NCI-H2081 (cell line): ENCODE measurements around the gene SCYL2.
"Not testable (repeated sequence)": the region's sequence is repeated elsewhere in the genome, so short reads cannot be mapped to it uniquely, and the experiment has no call there.

Experiments used
- DNase-seq, 2 experiments: peaks; one replicate each; lab custom pipeline; 2025; lab: John Stamatoyannopoulos, UW

Gene SCYL2, protein sequence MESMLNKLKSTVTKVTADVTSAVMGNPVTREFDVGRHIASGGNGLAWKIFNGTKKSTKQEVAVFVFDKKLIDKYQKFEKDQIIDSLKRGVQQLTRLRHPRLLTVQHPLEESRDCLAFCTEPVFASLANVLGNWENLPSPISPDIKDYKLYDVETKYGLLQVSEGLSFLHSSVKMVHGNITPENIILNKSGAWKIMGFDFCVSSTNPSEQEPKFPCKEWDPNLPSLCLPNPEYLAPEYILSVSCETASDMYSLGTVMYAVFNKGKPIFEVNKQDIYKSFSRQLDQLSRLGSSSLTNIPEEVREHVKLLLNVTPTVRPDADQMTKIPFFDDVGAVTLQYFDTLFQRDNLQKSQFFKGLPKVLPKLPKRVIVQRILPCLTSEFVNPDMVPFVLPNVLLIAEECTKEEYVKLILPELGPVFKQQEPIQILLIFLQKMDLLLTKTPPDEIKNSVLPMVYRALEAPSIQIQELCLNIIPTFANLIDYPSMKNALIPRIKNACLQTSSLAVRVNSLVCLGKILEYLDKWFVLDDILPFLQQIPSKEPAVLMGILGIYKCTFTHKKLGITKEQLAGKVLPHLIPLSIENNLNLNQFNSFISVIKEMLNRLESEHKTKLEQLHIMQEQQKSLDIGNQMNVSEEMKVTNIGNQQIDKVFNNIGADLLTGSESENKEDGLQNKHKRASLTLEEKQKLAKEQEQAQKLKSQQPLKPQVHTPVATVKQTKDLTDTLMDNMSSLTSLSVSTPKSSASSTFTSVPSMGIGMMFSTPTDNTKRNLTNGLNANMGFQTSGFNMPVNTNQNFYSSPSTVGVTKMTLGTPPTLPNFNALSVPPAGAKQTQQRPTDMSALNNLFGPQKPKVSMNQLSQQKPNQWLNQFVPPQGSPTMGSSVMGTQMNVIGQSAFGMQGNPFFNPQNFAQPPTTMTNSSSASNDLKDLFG

DNA sequence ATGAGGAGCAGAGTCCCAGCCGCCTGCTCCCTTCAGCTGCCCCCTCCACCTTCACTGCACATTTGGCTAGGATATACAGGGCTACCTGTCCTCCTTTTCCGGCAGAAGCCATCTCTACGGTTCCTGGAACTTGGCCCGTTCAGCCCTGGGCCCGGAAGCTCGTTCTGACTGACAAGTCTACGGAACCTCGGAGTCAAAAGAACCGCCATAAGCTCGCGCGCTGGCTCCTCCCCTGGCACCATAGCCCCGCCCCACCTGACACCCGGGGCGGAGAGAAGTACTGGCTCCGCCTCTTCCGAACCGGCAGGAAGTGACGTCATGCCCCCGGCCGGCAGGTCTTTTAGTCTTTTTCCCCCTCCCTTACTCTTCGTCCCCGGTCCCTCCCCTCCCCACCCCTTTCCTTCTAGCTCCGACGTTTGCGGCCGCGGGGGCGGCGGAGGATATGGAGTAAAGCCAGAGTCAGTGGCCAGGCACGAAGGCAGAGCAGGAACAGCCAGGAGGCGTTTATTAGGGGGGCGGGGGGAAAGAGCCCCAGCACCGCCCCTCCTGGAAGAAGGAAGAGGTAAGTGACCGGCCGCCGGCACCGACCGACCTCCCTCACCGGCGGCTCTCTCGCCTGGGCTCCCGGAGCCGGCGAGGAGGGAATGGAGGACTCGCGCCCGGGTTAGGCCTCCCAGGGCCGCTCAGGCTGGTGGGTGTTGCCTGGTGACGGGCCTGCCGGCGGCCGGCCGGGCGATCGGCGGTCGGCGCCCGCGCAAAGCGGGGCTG is at the start of gene SCYL2, which contains the start of gene DEPDC4:
Gene SCYL2, plus strand, starts transcription at position 343 of the 768 bp plus-strand sequence. CDS start 15,794 bp downstream, outside the sequence.
Gene DEPDC4, minus strand, starts transcription at position 245 of the 768 bp plus-strand sequence. Its CDS starts 3 bp downstream, at position 242.
- peak; percentile 94 to 97 for DNase-seq

DNA sequence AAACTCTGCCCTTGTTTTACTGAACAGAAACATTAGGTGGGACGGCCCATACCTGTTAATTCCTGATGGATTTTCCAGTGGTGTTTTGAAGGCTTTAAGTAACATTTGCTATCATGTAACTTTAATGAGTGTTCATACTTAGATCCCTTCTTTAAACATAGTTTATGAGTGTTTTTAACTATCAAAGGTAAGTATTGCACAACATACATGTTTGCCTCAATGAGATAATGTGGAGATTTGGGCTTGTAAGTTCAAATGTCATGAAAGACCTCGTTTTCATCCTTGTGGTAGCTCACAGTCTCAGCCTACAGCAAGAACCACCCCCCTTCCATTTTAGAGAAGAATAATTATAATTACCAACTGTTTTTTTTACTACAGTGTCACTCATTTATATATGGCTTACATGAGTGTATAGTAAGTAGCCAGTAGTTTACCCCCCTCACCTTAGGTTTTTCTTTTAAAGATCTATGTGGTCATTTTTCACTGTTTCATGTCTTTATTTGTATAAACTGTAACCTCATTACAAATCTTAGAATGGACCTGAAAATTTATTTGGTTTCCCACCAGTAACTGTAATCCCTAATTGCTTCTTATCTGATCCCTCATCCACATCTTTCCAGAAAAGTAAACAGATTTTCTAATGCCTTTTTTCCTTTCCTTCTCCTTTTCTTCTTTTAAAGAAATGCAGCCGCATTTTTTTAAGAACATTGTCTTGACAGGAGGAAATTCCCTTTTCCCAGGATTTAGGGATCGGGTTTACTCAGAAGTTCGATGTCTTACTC is 47.5 kb upstream of the SCYL2 start:
- no peak for DNase-seq

DNA sequence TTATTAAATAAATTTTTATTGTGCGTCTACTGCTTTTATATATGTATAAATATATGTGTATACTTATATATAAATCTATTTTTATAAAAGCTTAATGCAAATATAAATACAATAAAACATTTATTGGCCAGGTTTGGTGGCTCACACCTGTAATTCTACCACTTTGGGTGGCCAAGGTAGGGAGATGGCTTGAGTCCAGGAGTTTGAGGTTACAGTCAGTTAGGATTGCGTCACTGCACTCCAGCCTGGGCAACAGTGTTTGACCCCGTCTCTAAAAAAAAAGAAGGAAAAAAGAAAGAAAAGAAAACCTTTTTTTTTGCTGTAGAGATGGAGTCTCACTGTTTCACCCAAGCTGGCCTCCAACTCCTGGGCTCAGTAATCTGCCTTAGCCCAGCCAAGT is 45.5 kb upstream of the SCYL2 start:
- DNase-seq, result no peak

DNA sequence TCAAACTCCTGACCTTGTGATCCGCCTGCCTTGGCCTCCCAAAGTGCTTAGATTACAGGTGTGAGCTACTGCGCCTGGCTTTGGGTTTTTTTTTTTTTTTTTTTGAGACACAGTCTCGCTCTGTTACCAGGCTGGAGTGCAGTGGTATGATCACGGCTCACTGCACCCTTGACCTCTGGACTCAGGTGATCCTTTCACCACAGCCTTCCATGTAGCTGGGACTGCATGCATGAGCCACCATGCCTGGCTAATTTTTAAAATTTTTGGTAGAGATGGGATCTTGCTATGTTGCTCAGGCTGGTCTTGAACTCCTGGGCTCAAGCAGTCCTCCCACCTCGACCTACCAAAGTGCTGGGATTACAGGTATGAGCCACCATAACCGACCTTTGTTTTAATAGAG is 44.8 kb upstream of the SCYL2 start:
- not testable (repeated sequence) for DNase-seq

GRCh38 chr12:100225491-100225890 is 41.5 kb upstream of the SCYL2 start:
- DNase-seq, result no peak

GRCh38 chr12:100229036-100229635 is 37.8 kb upstream of the SCYL2 start:
- no peak for DNase-seq

DNA sequence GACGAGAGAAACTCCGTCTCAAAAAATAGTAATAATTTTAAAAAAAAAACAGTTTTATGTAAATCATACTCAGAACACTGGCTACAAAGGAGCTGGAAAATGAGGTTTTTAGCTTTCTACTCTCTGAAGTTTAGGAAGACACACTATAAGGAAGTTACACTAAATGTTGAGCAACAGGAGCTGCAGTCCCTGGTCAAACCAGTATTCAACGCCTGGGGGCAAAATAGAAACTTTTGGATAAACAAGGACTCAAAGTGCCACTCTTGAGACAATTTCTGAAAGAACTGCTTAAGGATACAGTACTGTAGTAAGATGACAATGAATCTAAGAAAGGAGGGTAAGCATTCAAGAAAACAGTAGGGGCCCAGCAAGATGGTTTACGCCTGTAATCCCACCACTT is 37.1 kb upstream of the SCYL2 start:
- no peak for DNase-seq

- not testable (repeated sequence) for DNase-seq
Observed at GRCh38 chr12:100231873-100232272, 35.1 kb upstream of the SCYL2 start.

DNA sequence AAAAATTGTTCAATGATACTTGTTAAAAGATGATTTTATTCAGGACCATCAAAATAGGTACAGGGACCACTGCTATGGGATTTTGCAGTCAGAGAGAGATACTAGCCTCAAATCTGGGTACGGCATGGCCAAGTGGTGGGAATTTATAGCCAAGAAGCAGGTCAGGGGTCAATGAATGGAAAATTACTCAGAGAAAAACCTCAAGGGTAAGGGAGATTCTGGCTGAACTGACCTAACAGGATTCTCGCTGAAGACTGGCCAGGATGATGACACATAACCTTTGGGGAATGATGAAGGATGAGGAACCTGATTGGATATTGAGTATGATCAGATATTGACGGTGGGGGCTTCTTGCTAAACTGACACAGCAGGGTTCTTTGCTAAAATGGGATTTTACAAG is 32.8 kb upstream of the SCYL2 start:
- no peak for DNase-seq

DNA sequence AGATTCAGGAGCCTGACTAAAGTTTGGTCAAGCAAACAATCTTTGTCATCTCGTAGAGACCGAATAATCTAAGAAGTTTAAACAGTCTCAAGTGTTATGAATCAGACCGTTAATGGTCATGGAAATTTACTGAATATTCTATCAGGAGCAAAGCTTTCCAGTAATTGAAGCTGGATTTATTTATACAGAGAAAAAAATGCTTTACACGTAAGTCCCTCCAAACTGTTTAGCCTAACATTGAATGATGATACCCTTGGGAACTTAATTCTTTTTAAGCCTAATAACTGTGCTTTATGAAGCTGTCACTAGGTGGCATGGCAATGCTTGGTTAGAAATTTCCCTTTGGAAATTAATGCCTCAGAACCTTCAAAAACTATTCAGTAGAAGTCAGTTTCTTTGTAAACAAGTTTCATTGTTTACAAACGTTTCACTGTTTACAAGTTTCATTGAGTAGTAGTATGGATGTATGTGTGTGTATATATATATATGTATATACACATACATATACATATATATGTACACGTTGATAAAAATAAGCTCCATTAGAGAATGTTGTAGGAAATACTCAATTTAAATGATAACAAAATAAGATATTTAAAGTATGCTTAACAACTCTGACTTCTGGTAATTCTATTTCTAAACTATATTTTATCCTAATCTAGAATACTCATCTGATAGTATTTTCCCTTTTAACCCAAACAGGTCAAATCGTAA is 32.2 kb upstream of the SCYL2 start:
- DNase-seq, result peak; percentile 36 to 51

DNA sequence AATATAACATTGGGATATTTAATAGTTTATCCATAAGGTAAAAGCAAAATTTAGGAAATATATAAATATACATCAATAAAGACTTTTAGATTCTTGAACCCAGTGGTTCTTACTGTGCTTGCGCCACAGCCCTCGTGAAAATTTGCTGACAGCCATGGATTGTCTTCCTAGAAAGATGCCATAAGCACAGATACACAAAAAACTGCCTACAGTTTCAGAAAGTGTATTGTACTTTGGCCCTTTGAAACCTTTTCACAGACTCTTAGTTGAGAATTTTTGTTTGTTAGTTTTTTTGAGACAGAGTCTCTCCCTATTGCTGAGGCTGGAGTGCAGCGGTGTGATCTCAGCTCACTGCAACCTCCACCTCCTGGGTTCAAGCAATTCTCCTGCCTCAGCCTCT is 28.2 kb upstream of the SCYL2 start:
- DNase-seq, result no peak

- DNase-seq, result no peak
Observed at GRCh38 chr12:100239589-100239988, 27.4 kb upstream of the SCYL2 start.

GRCh38 chr12:100243137-100243536 is 23.8 kb upstream of the SCYL2 start:
- no peak for DNase-seq

DNA sequence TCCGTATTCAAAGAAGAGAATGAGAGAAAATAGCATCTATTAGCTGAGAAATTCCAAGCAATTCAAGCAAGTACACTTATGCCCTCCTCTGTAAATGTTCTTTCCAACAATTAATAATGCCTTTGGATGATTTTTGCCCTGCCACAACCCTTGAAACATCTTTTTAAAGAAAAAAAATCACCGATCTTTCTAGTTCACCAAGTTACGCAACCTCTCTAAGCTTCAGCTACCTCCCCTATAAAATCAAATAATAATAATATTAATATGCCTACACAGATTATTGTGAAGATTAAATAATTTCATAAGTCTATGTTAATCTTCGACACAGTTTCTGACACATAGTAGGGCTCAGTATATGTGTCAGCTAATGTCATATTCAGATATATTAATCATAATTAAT is 19.2 kb upstream of the SCYL2 start:
- no peak for DNase-seq

DNA sequence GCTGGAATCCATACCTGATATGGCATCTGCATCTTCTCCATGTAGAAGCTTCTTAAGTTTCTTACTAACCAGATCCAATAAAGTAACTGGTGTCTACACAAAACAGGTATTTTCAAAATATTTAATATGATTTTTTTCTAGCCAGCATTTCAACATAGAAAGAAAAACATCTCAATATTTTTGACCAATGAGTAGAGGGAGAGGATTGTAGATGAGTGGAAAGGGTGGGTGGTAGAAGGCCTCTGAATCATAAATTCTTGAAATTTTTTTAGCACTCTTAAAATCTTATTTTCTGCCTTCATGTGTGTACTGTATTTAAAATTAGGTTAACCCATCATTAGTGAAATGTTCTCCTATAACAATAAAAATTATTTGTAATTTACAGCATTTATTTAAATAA is 18.1 kb upstream of the SCYL2 start:
- DNase-seq, result no peak

GRCh38 chr12:100249941-100250340 is 17.0 kb upstream of the SCYL2 start:
- no peak for DNase-seq

DNA sequence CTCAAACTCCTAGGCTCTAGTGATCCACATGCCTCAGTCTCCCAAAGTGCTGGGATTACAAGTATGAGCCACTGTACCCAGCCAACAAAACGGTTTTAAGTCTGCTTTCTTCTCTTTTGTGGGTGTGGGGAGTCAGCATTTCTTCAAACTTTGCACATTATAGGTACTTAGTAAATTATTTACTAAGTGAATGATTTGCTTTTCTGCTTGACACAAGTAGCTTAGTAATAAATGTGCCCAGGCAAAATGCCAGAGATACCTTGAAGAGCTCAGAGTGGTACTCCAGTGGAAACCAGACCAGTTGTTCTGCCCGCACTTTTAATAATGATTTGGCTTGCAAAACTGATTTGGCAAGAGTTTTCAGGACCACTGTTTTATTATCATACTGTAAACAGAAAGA is 15.1 kb upstream of the SCYL2 start:
- DNase-seq, result no peak

DNA sequence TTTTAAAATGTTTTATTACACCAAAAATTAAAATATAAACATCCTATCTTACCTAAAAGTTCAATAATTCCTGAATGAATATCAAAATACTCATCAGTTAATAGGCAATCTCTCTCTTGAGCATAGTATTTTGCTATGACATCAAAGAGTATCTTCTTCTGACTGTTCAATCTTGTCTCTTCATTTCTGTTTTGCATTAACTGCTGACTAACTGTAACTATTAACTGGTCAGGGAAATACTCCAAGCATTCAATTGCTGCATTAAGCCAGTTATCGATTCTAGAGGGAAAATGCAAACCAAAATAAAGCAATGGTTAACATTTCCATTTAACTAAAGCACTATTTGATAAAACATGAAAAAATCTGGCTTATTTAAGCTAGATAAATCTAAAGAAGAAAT is 13.5 kb upstream of the SCYL2 start:
- DNase-seq, result no peak

DNA sequence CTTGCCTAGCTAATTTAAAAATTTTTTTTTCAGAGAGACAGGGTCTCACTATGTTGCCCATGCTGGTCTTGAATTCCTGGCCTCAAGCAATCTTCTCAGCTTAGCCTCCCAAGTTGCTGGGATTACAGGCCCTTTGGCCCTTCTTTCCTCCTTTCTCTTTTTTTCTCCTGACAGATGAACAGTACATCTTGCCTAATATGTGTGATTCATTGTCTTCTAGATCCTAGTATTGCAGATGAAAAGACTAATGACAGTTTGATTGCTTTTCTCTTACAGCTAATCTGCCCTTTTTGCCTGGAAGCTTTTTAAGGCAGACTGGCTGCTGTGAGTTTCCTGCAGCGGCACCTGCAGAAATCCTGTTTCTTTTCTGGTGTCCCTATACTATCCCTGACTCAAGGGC is 12.1 kb upstream of the SCYL2 start:
- no peak for DNase-seq

GRCh38 chr12:100258127-100258526 is 8.8 kb upstream of the SCYL2 start:
- no peak for DNase-seq
